ENCODE data around the gene GGT5. TPM values are rescaled to one million over a fixed set of nuclear protein-coding genes. Genes with fewer than 3 reads are reported as not detected.
A peak's percentile ranks its signal among the peaks of the same experiment; 100 is the strongest.
"Not testable (repeated sequence)": the region's sequence is repeated elsewhere in the genome, so short reads cannot be mapped to it uniquely, and the experiment has no call there.

Gene GGT5
- total RNA-seq, 1 donor from 2014 or later = 1.3 TPM

DNA sequence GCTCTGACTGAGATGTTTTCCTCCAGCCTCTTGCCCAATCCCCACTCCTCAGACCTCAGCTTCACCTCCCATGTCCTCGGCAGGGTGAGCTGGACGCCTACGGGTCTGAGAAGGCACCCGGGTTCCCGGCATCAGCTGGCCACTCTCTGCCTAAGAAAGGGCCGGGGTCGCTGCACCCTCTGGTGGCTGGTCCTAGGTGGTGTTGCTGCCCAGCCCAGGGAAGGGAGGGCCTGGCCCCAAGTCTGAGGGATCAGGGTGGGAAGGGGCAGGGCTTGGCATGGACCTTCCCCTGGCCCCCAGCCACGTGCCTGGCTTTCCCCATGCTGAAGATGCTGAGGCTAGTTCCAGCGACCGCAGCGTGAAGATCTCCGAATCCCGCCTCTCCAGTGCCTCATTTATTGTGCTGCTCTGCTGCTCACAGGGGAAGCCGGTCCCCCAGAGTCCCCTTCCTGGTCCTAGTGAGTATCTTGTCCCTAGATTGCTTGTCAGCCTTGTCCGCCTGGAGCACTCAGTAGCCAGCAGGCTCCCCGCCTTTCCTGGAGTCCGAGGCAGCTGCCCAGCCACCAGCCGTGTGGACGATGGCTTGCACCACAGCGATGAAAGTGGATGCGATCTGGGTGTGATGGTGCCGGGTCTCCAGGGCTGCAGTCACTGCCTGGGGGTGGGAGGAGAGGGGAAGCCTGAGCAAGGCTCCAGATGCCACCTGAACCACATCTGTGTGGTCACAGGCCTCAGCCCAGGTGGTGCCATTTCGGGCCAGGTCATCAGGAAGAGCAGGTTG lies 2.9 kb upstream of the GGT5 start:
- peak; percentile 20 for DNase-seq (ENCODE audit: low read depth)
- TF ChIP-seq, protein P1, sequence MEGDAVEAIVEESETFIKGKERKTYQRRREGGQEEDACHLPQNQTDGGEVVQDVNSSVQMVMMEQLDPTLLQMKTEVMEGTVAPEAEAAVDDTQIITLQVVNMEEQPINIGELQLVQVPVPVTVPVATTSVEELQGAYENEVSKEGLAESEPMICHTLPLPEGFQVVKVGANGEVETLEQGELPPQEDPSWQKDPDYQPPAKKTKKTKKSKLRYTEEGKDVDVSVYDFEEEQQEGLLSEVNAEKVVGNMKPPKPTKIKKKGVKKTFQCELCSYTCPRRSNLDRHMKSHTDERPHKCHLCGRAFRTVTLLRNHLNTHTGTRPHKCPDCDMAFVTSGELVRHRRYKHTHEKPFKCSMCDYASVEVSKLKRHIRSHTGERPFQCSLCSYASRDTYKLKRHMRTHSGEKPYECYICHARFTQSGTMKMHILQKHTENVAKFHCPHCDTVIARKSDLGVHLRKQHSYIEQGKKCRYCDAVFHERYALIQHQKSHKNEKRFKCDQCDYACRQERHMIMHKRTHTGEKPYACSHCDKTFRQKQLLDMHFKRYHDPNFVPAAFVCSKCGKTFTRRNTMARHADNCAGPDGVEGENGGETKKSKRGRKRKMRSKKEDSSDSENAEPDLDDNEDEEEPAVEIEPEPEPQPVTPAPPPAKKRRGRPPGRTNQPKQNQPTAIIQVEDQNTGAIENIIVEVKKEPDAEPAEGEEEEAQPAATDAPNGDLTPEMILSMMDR (conservative IDR thresholded peaks at IDR 0.05; ENCODE audit: low read depth, low read length) = peak; percentile 75

DNA sequence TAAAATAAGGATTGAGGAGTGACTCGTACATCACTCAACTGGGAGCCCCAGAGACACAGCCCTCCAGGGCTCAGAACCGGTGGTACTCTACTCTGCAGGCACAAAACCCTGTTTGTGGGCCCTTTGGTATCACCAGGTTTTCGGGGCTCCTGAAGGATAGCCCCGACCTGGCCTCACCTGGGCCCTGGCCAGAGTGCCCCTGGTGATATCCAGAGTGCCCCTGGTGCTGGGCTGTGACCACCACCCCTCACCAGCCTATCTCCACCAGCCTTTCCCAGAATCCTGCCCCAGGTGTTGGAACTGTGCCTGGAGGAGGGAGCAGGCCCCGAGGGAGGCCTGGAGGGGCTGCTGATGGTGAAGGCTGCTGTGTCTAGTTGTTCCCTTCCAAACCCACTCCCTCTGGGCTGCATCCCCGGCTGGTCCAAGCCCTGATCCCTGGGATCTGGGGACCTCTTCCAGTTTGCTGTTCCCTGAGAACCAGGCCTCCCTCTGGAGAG lies 2.2 kb upstream of the GGT5 start:
- TF ChIP-seq, protein P1 (conservative IDR thresholded peaks at IDR 0.05; ENCODE audit: low read depth, low read length) = no peak
- no peak for DNase-seq (ENCODE audit: low read depth)
- H3K4me3 ChIP-seq (ENCODE audit: low read depth, low read length) = no peak overlapping the region

More for the DNA sequence above, 2.9 kb upstream of the GGT5 start:
- H3K4me3 ChIP-seq (ENCODE audit: low read depth, low read length) = no peak overlapping the region

GRCh38 chr22:24245584-24246561 lies 991 bp upstream of the GGT5 start:
- DNase-seq (ENCODE audit: low read depth); H3K4me3 ChIP-seq (ENCODE audit: low read depth, low read length): not testable (repeated sequence)

- DNase-seq (ENCODE audit: low read depth) = no peak
- TF ChIP-seq, protein P1 (conservative IDR thresholded peaks at IDR 0.05; ENCODE audit: low read depth, low read length) = no peak
- no peak overlapping the region for H3K4me3 ChIP-seq (ENCODE audit: low read depth, low read length)
Measured at GRCh38 chr22:24244144-24244787, 616 bp downstream of the GGT5 start.

- H3K4me3 ChIP-seq (ENCODE audit: low read depth, low read length); DNase-seq (ENCODE audit: low read depth): not testable (repeated sequence)
Measured at GRCh38 chr22:24243417-24243816, 1.5 kb downstream of the GGT5 start.

DNA sequence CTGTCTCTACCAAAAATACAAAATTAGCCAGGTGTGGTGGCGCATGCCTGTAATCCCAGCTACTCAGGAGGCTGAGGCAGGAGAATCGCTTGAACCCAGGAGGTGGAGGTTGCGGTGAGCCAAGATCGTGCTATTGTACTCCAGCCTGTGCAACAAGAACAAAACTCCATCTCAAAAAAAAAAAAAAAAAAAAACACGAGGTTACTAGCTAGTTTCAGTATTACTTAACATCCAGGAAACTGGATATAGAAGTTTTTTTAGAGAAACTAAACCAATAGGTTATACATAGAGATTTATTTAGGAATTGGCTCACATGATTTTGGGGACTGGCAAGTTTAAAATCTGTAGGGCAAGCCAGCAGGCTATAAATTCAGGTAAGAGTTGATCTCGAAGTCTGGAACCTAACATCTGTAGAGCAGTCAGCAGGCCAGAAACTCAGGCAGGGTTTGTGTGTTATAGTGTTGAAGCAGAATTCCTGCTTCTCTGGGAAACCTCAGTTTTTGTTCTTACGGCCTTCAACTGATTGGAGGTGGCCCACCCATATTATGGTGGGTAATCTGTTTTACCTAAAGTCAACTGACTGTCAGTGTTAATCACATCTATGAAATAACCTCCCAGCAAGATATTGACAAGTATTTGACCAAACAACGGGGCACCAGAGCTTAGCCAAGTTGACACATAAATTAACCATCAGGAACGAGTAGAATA lies 3.7 kb downstream of the GGT5 start:
- not testable (repeated sequence) for H3K4me3 ChIP-seq (ENCODE audit: low read depth, low read length); DNase-seq (ENCODE audit: low read depth)

DNA sequence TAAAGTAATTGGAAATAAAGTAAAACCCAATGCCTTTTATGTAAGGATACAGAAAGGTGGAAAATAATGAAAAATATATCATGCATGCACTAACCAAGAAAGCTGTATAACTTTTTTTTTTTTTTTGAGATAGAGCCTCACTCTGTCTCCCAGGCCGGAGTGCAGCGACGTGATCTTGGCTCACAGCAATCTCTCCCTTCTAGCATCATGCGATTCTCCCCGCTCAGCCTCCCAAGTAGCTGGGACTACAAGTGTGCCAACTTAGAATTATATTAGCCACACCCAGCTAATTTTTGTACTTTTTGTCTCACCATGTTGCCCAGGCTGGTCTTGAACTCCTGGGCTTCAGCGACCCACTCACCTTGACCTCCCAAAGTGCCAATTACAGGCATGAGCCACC lies 4.5 kb downstream of the GGT5 start:
- no peak for DNase-seq (ENCODE audit: low read depth)
- H3K4me3 ChIP-seq (ENCODE audit: low read depth, low read length) = no peak overlapping the region
- TF ChIP-seq, protein P1 (conservative IDR thresholded peaks at IDR 0.05; ENCODE audit: low read depth, low read length) = no peak

GRCh38 chr22:24238101-24238694 lies 6.7 kb downstream of the GGT5 start:
- not testable (repeated sequence) for H3K4me3 ChIP-seq (ENCODE audit: low read depth, low read length); DNase-seq (ENCODE audit: low read depth)
